T-helper 2 cell treated with Interferon-gamma antibody and Interleukin-4, amounts not matched to agents 100 ng/mL and 5 ng/mL, for 36 hours (primary cell): ENCODE data around the gene TOPBP1. TPM values are rescaled to one million over a fixed set of nuclear protein-coding genes. Genes with fewer than 3 reads are reported as not detected.
"Not testable (repeated sequence)": the region's sequence is repeated elsewhere in the genome, so short reads cannot be mapped to it uniquely, and the experiment has no call there.

ENCODE experiments used
- intact Hi-C: fragments of 100-400 bp; cut with micrococcal nuclease; formaldehyde crosslinking; loops from one replicate; pipeline ENCODE4 v1.15.1; 2023
- total RNA-seq: library from RNA; stranded (reverse); gene quantifications from 2 replicates; pipeline ENCODE4 v1.2.3, GENCODE V29; 2022

The TOPBP1 gene
- total RNA-seq, 1 donor from 2014 or later: 88.4 TPM

- intact Hi-C loops: loop anchor here (1.0 to 10.0 kb wide), 11 partner anchors 66 to 1155 kb away; partner anchors contain the start of genes DNAJC13, NPHP3, TOPBP1 and UBA5
These were observed 89.3 kb downstream of the TOPBP1 start for GRCh38 chr3:133572158-133573053.

GRCh38 chr3:133570937-133571320 is 90.8 kb downstream of the TOPBP1 start:
- intact Hi-C loops: loop anchor here (1.0 to 10.0 kb wide), 4 partner anchors 77 to 1036 kb away; no protein-coding TSS in a partner anchor

- intact Hi-C loops: loop anchor here (5.0 to 10.0 kb wide), 3 partner anchors 108 to 1036 kb away; no protein-coding TSS in a partner anchor
These were observed 91.4 kb downstream of the TOPBP1 start for GRCh38 chr3:133570139-133570936.

GRCh38 chr3:133568294-133569014 is 93.3 kb downstream of the TOPBP1 start:
- intact Hi-C loops: no loop called here

- intact Hi-C loops: no loop called here
These were observed 97.9 kb downstream of the TOPBP1 start for GRCh38 chr3:133563816-133564215.

- intact Hi-C loops: no loop called here
These were observed 98.6 kb downstream of the TOPBP1 start for GRCh38 chr3:133563186-133563591.

GRCh38 chr3:133562376-133562775 is 99.4 kb downstream of the TOPBP1 start:
- intact Hi-C loops: no loop called here

GRCh38 chr3:133561679-133562078 is 100.1 kb downstream of the TOPBP1 start:
- intact Hi-C loops: no loop called here

GRCh38 chr3:133551589-133551988 is 110.2 kb downstream of the TOPBP1 start:
- intact Hi-C loops: not testable (repeated sequence)

Other genes with a start within 250 kb of the TOPBP1 start
- 259 and 263 TPM in 2 replicates for gene CDV3, start 88.3 kb downstream of the TOPBP1 start, total RNA-seq
- under 0.01 and 0.43 TPM in 2 replicates for gene TF, start 84.5 kb upstream of the TOPBP1 start, total RNA-seq
- gene SRPRB, start 143.9 kb upstream of the TOPBP1 start, total RNA-seq: 68.2 and 75.2 TPM in 2 replicates
- gene RAB6B, start 233.9 kb upstream of the TOPBP1 start, total RNA-seq: 0.82 and 0.91 TPM in 2 replicates